ENCODE results near the gene ELMO3. TPM values are rescaled to one million over a fixed set of nuclear protein-coding genes. Genes with fewer than 3 reads are reported as not detected.

The ELMO3 gene
- total RNA-seq, 2 experiments from 2014 or later, result 5.0 to 5.6 TPM

GRCh38 chr16:67211674-67212073, 12.7 kb downstream of the ELMO3 start:
- DNase-seq, result no peak
- TF ChIP-seq CTCF (IDR thresholded peaks at IDR 0.05), result no peak
- ATAC-seq, result no peak
- intact Hi-C loops (cut with micrococcal nuclease), result no loop called here
- H3K4me1 Mint-ChIP-seq (ENCODE audit: low read depth), result no peaks in the 10 kb centered on the region
- H3K36me3 Mint-ChIP-seq (ENCODE audit: low read depth), result no peaks in the 10 kb centered on the region
- CTCF ChIA-PET, result interaction anchor here (4.1 kb wide), 1 partner anchor 14 kb away, joined by 15 read pairs; the partner anchor contains the start of gene ELMO3
- no peaks in the 10 kb centered on the region for H3K27me3 Mint-ChIP-seq
- no peak overlapping the region for H3K4me3 Mint-ChIP-seq
- no peak overlapping the region for H3K27ac Mint-ChIP-seq
- no peaks in the 10 kb centered on the region for H3K9me3 Mint-ChIP-seq
- POLR2A ChIA-PET, result interaction anchor here (0.9 to 1.9 kb wide), 4 partner anchors 7 to 14 kb away, joined by 4 to 6 read pairs (median 4); no protein-coding TSS in a partner anchor

DNA sequence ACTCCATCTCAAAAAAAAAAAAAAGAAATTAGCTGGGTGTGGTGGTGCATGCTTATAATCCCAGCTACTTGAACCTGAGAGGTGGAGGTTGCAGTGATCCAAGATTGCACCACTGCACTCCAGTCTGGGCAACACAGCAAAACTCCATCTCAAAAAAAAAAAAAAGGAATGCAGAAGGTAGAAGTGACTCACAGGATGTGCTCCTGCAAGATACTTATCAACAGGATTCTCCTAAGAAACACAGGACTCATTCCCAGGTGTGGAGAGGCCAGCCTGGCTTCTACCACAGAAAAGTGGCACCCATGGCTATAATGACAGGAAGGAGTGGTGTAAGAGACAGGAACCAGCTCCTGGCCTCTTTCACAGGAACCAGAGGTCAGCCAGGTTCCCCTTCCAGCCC, 13.8 kb downstream of the ELMO3 start:
- Mint-ChIP-seq H3K9me3 (no peaks in the 10 kb centered on the region), H3K36me3 (ENCODE audit: low read depth) (no peaks in the 10 kb centered on the region), H3K27ac (no peak overlapping the region), H3K4me1 (ENCODE audit: low read depth) (no peaks in the 10 kb centered on the region), H3K4me3 (no peak overlapping the region), H3K27me3 (no peaks in the 10 kb centered on the region)
- TF ChIP-seq CTCF (IDR thresholded peaks at IDR 0.05), result no peak
- ATAC-seq, result no peak
- CTCF ChIA-PET, result interaction anchor here (4.1 kb wide), 1 partner anchor 15 kb away, joined by 15 read pairs; the partner anchor contains the start of gene ELMO3
- DNase-seq, result no peak
- intact Hi-C loops (cut with micrococcal nuclease), result no loop called here
- POLR2A ChIA-PET, result interaction anchor here (1.3 to 1.9 kb wide), 3 partner anchors 8 to 15 kb away, joined by 4 to 6 read pairs (median 5); no protein-coding TSS in a partner anchor

GRCh38 chr16:67213197-67214019, 14.5 kb downstream of the ELMO3 start:
- H3K4me3 Mint-ChIP-seq, result no peak overlapping the region
- H3K4me1 Mint-ChIP-seq (ENCODE audit: low read depth), result no peaks in the 10 kb centered on the region
- DNase-seq (no peak), ATAC-seq (no peak)
- CTCF ChIA-PET, result interaction anchor here (1.5 to 4.1 kb wide), 2 partner anchors 15 to 28 kb away, joined by 3 to 15 read pairs; partner anchors contain the start of gene ELMO3
- no peak overlapping the region for H3K27ac Mint-ChIP-seq
- intact Hi-C loops (cut with micrococcal nuclease), result no loop called here
- H3K36me3 Mint-ChIP-seq (ENCODE audit: low read depth), result no peaks in the 10 kb centered on the region
- no peaks in the 10 kb centered on the region for H3K27me3 Mint-ChIP-seq
- H3K9me3 Mint-ChIP-seq, result no peaks in the 10 kb centered on the region
- no peak for TF ChIP-seq CTCF (IDR thresholded peaks at IDR 0.05)
- POLR2A ChIA-PET, result interaction anchor here (1.8 to 1.9 kb wide), 2 partner anchors 9 to 12 kb away, joined by 4 to 5 read pairs; no protein-coding TSS in a partner anchor

DNA sequence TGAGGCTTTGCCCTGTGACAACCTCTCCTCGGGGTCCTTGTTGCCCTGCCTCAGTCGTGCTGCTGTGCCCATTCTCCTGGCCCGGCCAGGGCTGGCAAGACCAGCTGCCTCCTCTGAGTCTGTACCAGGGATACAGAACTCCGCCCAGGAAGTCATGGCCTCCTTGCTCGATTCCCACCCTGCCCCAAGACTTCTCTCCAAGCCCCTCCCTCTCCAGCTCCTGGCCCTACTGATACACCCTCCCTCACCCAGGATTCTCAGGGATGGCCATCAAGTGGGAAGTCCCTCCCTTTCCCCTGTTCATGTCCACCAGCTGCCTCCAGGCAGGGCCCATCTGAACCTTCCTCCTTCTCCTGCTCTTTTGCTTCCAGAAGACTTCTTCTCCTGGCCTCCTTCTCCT, 16.8 kb downstream of the ELMO3 start:
- H3K4me1 Mint-ChIP-seq (ENCODE audit: low read depth), result no peaks in the 10 kb centered on the region
- H3K27me3 Mint-ChIP-seq, result no peaks in the 10 kb centered on the region
- intact Hi-C loops (cut with micrococcal nuclease), result no loop called here
- no peak overlapping the region for H3K4me3 Mint-ChIP-seq
- DNase-seq (no peak), ATAC-seq (no peak)
- no peaks in the 10 kb centered on the region for H3K9me3 Mint-ChIP-seq
- TF ChIP-seq CTCF (IDR thresholded peaks at IDR 0.05), result no peak
- ChIA-PET CTCF (no interaction called here), POLR2A (no interaction called here)
- H3K27ac Mint-ChIP-seq, result no peak overlapping the region
- no peaks in the 10 kb centered on the region for H3K36me3 Mint-ChIP-seq (ENCODE audit: low read depth)
